ENCODE measurements around the gene TADA3. TPM values are rescaled to one million over a fixed set of nuclear protein-coding genes. Genes with fewer than 3 reads are reported as not detected.

Gene TADA3, protein sequence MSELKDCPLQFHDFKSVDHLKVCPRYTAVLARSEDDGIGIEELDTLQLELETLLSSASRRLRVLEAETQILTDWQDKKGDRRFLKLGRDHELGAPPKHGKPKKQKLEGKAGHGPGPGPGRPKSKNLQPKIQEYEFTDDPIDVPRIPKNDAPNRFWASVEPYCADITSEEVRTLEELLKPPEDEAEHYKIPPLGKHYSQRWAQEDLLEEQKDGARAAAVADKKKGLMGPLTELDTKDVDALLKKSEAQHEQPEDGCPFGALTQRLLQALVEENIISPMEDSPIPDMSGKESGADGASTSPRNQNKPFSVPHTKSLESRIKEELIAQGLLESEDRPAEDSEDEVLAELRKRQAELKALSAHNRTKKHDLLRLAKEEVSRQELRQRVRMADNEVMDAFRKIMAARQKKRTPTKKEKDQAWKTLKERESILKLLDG
- total RNA-seq (2014; rRNA removed; shearing (Covaris generic)) = 107 and 109 TPM in 2 replicates

DNA sequence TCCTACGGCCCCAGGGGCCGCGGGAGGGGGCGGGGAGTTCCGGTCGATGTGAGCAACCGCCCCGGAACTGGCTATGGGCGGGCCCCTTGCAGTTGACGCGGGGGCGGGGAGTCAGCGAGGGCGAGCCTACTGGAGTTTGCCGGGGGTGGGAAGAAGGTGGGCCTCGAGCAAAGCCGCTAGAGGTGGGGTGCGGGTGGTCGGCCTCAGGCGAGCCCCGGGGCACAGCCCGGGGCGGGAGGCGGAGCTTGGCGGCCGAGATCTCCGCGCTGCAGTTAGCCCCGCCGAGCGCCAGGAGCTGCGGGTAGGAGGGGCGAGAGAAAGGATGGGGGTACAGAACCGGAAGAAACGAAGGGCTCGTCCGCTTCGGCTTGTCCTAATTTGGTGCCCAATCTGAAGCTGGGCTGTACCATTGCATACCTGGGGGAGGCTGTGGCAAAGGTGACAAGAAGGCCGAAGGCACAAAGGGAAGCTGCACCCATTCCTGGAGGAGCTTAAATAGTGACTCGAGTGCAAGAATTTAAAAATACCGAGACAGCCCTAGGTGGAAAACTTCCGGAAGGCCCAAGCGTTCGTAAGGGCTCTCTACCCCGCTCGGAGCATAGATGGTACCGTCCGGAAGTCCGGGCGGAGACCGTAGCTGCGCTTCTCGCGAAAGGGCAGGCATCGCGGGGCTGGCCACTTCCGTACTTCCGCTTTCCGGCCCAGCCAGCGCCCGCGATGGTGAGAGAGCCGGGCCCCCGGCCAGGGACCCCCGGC is at the start of gene TADA3, which contains the start of gene ARPC4:
TSS of gene TADA3 (minus strand) at position 69 of the 756 bp plus-strand sequence. CDS start 1,007 bp downstream, outside the sequence.
TSS of gene ARPC4 (plus strand) at position 678 of the 756 bp plus-strand sequence. CDS start at position 718, 40 bp downstream.

DNA sequence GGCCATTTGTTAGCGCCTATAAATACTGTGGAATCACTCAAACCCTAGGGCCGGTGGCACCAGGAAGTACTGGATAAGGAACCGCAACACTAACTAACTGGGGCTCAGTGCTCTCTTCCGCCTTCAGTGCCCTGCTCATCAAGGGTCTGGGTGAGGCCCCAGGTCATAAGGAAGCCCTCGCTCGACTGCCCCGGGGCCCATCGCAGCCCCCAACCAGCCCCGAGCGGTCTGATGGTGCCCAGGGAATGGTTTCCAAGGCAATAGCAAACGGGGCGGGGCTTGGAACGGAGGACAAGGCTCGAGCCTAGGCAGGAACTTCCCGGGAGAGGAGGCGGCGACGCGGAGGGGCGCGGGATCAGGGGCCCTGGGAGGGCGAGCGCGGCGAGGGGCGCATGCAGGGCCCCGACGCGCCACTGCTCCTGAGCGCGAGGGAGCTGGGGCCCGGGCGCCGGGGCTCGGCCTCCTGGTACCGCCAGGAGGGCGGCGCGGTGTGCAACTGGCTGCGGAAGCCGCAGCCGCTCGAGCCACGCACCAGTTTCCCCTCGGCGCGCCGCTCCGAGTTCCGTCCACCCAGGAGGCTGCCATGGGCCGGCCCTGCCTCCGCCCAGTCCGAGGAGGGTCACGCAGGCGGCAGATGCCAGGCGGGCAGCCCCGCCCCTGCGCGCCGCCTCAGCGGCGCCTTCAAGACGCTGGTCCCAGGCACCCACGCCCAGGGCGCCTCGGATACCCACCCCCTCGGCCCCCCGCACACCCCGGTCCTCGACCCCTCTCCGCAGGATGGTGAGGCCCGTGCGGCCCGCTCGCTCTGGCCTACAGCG is 17.6 kb upstream of the TADA3 start, which contains the start of gene TTLL3:
TSS of gene TTLL3 (plus strand) at position 648 of the 818 bp plus-strand sequence. CDS start 400 bp downstream, outside the sequence.

DNA sequence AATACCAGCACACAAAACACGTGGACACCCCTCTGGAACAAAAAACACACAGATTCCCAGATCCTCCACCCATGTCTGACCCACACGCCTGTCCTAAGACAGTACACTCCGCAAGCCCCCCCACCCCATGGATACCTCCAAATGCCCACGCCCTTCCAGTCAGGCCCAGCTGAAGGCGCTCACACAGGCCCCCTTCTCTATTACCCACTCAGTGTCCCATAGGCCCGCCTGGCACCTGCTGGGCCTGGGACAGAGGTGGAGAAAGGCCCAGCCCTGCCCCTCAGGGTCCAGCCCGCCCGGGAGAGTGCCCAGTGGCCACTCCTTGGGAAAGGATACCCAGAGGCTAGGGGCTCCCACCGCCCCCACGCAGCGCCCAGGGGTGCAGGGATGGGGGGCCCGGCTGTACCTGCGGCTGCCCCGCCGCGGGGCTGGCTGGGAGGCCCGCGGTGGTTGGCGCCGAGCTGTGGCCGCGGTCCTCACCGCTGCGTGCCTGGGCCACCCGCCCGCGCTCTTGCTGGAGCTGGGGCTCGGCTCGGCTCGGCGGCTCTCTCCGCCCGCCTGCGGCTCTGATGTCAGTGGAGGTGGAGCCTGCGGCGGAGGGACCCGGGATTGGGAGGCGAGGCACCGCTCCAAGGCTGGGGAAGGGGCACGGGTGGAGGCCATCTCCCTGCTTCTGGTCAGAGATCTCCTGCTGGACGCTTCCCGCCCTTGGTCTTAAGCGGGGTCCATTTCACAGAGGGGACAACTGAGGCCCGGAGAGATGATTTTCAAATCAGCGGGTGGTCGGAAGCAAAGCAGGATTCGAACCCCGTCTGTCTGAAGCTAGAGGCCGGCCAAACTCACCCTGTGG is 22.6 kb downstream of the TADA3 start, which contains the start of gene CAMK1:
TSS of gene CAMK1 (minus strand) at position 522 of the 850 bp plus-strand sequence. CDS start 2,198 bp downstream, outside the sequence.

DNA sequence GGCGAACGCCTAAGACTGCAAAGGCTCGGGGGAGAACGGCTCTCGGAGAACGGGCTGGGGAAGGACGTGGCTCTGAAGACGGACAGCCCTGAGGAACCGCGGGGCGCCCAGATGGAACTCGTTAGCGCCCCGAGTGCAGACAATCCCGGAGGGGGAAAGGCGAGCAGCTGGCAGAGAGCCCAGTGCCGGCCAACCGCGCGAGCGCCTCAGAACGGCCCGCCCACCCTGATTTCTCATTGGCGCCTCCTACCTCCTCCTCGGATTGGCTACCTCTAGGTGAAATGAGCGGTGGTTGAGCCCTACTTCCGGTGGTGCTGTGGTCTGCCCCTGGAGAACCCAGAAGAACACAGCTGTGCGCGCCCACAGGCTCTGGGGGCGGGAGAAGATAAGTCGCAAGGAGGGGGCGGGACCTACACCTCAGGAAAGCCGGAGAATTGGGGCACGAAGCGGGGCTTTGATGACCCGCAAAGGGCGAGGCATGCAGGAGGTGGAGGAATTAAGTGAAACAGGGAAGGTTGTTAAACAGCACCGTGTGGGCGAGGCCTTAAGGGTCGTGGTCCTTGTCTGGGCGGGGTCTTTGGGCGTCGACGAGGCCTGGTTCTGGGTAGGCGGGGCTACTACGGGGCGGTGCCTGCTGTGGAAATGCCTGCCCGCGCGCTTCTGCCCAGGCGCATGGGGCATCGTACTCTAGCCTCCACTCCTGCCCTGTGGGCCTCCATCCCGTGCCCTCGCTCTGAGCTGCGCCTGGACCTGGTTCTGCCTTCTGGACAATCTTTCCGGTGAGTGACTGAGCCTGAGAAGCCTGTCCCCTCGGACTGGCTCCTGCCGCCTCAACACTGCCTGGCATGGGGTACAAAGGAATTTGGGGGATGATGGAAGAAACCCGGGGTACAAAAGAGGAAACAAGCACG is 42.4 kb downstream of the TADA3 start, which contains the start of gene OGG1:
TSS of gene OGG1 (plus strand) at position 308 of the 911 bp plus-strand sequence. CDS start at position 643, 335 bp downstream.

DNA sequence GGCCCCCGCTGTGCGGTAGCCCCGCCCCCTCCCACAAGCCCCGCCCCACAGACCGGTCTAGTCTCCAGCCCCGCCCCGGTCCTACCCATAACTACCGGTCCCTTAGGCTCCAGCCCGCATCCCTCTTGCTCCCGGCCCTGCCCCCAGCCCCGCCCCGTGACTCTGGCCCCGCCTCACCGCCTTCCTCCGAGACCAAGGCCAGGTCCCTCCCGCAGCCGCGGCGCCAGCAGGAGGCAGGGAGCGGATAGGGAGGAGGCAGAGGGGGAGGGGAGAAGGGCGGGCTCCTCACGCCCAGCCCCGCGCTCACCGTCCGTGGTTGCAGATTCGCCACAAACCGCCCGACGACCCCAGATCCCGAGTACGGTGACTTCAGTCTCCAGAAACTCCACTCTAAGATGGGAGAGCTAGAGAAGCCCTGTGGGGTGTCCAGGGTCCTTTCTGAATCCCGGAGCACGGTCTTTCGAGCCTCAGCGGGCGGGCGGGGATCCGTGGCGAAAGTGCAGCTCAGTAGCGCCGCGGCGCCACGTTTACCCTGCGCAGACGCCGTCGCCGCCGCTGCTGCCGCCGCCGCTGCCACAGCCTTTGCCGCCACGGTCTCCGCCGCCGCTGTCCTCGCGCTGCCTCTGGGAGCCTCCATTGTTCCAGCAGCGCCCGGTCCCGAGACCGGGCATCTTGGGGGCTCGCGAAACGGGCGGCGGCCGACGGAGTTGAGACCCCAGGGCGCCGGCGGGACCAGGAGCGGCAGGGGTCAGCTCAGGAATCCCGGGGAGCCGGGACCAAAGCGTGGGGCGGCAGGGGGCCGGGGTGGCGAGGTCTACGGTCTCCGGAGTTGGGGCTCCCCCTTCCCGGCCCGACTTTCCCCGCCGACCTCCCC is 60.8 kb downstream of the TADA3 start, which contains the start of gene BRPF1:
TSS of gene BRPF1 (plus strand) at position 530 of the 874 bp plus-strand sequence. CDS start 2,406 bp downstream, outside the sequence.

Other genes with a start within 250 kb of the TADA3 start
- not detected in 2 replicates for gene LHFPL4, start 238.7 kb downstream of the TADA3 start, total RNA-seq (2014; rRNA removed; shearing (Covaris generic))
- 39.7 and 42.3 TPM in 2 replicates for gene MTMR14, start 143.0 kb downstream of the TADA3 start, total RNA-seq (2014; rRNA removed; shearing (Covaris generic))
- 0.05 and 0.11 TPM in 2 replicates for gene CPNE9, start 88.6 kb downstream of the TADA3 start, total RNA-seq (2014; rRNA removed; shearing (Covaris generic))
- gene BRPF1, start 60.7 kb downstream of the TADA3 start, total RNA-seq (2014; rRNA removed; shearing (Covaris generic)) = 41.5 and 43.6 TPM in 2 replicates
- 36.4 and 39.3 TPM in 2 replicates for gene OGG1, start 42.5 kb downstream of the TADA3 start, total RNA-seq (2014; rRNA removed; shearing (Covaris generic))
- gene CAMK1, start 22.5 kb downstream of the TADA3 start, total RNA-seq (2014; rRNA removed; shearing (Covaris generic)) = 2.7 and 4.7 TPM in 2 replicates
- 187 and 200 TPM in 2 replicates for gene ARPC4, start 609 bp upstream of the TADA3 start, total RNA-seq (2014; rRNA removed; shearing (Covaris generic))
- gene TTLL3, start 17.8 kb upstream of the TADA3 start, total RNA-seq (2014; rRNA removed; shearing (Covaris generic)) = 11.8 and 15.3 TPM in 2 replicates
- gene RPUSD3, start 51.5 kb upstream of the TADA3 start, total RNA-seq (2014; rRNA removed; shearing (Covaris generic)) = 68.3 and 89.1 TPM in 2 replicates
- gene CIDEC, start 87.8 kb upstream of the TADA3 start, total RNA-seq (2014; rRNA removed; shearing (Covaris generic)) = 0.38 and 0.48 TPM in 2 replicates
- 36.3 and 37.3 TPM in 2 replicates for gene JAGN1, start 98.1 kb upstream of the TADA3 start, total RNA-seq (2014; rRNA removed; shearing (Covaris generic))
- gene IL17RE, start 110.4 kb upstream of the TADA3 start, total RNA-seq (2014; rRNA removed; shearing (Covaris generic)) = 0.15 and 0.24 TPM in 2 replicates
- 35.3 and 37.3 TPM in 2 replicates for gene IL17RC, start 124.6 kb upstream of the TADA3 start, total RNA-seq (2014; rRNA removed; shearing (Covaris generic))
- 18.7 and 20.7 TPM in 2 replicates for gene CRELD1, start 141.4 kb upstream of the TADA3 start, total RNA-seq (2014; rRNA removed; shearing (Covaris generic))
- 1.5 and 1.6 TPM in 2 replicates for gene PRRT3, start 159.9 kb upstream of the TADA3 start, total RNA-seq (2014; rRNA removed; shearing (Covaris generic))
- 42.6 and 59.0 TPM in 2 replicates for gene EMC3, start 194.4 kb upstream of the TADA3 start, total RNA-seq (2014; rRNA removed; shearing (Covaris generic))
- gene FANCD2, start 234.0 kb upstream of the TADA3 start, total RNA-seq (2014; rRNA removed; shearing (Covaris generic)) = 42.7 and 46.6 TPM in 2 replicates